CD4-positive, alpha-beta T cell treated with Interleukin-6 for 4 hours (primary cell): ENCODE data around the gene THBS1.

Source experiments
- DNase-seq: peaks from one replicate; pipeline ENCODE4 v3.0.0-alpha.2; 2020; ENCODE audit warnings: mixed read lengths

THBS1 gene

GRCh38 chr15:39589815-39590644, 9.2 kb downstream of the THBS1 start:
- no peak for DNase-seq

GRCh38 chr15:39591141-39591895, 10.4 kb downstream of the THBS1 start:
- DNase-seq, result no peak

- DNase-seq, result no peak
These were observed 11.0 kb downstream of the THBS1 start for GRCh38 chr15:39591896-39592315.

- DNase-seq, result no peak
These were observed 11.6 kb downstream of the THBS1 start for GRCh38 chr15:39592500-39592899.

- DNase-seq, result no peak
These were observed 12.3 kb downstream of the THBS1 start for GRCh38 chr15:39593071-39593655.

- DNase-seq, result peak; percentile 51
These were observed 13.0 kb downstream of the THBS1 start for GRCh38 chr15:39593656-39594445.

GRCh38 chr15:39594446-39595337, 13.8 kb downstream of the THBS1 start:
- DNase-seq, result no peak

- no peak for DNase-seq
These were observed 14.7 kb downstream of the THBS1 start for GRCh38 chr15:39595338-39596221.

GRCh38 chr15:39596358-39597051, 15.6 kb downstream of the THBS1 start:
- DNase-seq, result no peak

- no peak for DNase-seq
These were observed 16.5 kb downstream of the THBS1 start for GRCh38 chr15:39597336-39597735.

GRCh38 chr15:39597751-39598185, 16.9 kb downstream of the THBS1 start:
- DNase-seq, result no peak

GRCh38 chr15:39598186-39598850, 17.4 kb downstream of the THBS1 start:
- DNase-seq, result no peak

- DNase-seq, result no peak
These were observed 18.3 kb downstream of the THBS1 start for GRCh38 chr15:39598958-39599845.

GRCh38 chr15:39599871-39600270, 19.0 kb downstream of the THBS1 start:
- no peak for DNase-seq

- no peak for DNase-seq
These were observed 21.3 kb downstream of the THBS1 start for GRCh38 chr15:39602143-39602542.

- no peak for DNase-seq
These were observed 24.3 kb downstream of the THBS1 start for GRCh38 chr15:39605146-39605545.

- no peak for DNase-seq
These were observed 27.6 kb downstream of the THBS1 start for GRCh38 chr15:39608185-39609139.
